ENCODE measurements around the gene LRRC38.
"Not testable (repeated sequence)": the region's sequence is repeated elsewhere in the genome, so short reads cannot be mapped to it uniquely, and the experiment has no call there.

LRRC38 gene

GRCh38 chr1:13450204-13450603 lies 63.6 kb downstream of the LRRC38 start:
- no peaks in the 10 kb centered on the region for H3K4me1 ChIP-seq (ENCODE audit: control insufficient read depth, insufficient read depth, low read depth, low read length)
- 58% methylated on average over 7 of the region's 7 CpGs for WGBS
- H4K91ac ChIP-seq (ENCODE audit: low read length): no peak overlapping the region
- no peak overlapping the region for H3K18ac ChIP-seq (ENCODE audit: low read depth in 1 of 2, low read length in 2 of 2)
- H3K27me3 ChIP-seq (ENCODE audit: control insufficient read depth in 1 of 2, insufficient read depth in 1 of 2, low read length in 2 of 2): no peaks in the 10 kb centered on the region
- H3K27ac ChIP-seq (ENCODE audit: low read length, poor library complexity, severe bottlenecking): no peak overlapping the region
- H4K8ac ChIP-seq (ENCODE audit: low read length): no peak overlapping the region
- H3K9ac ChIP-seq (ENCODE audit: low read length): no peak overlapping the region
- H3K36me3 ChIP-seq (ENCODE audit: control insufficient read depth in 1 of 2, insufficient read depth in 2 of 2, low read depth in 1 of 2, low read length in 2 of 2): no peaks in the 10 kb centered on the region
- no peak overlapping the region for H2BK15ac ChIP-seq (ENCODE audit: low read depth, poor library complexity, severe bottlenecking)
- no peak for DNase-seq
- H2BK5ac ChIP-seq (ENCODE audit: low read depth, low read length, poor library complexity, severe bottlenecking): no peak overlapping the region
- no peaks in the 10 kb centered on the region for H3K9me3 ChIP-seq (ENCODE audit: control insufficient read depth, low read length)
- no peak overlapping the region for H2AK5ac ChIP-seq (ENCODE audit: low read length, severe bottlenecking)
- H3K4me3 ChIP-seq (ENCODE audit: insufficient read depth in 1 of 2, low read depth in 1 of 2, low read length in 2 of 2): no peak overlapping the region
- H3K23ac ChIP-seq (ENCODE audit: low read length in 2 of 2): no peak overlapping the region
- no peak overlapping the region for H3K4me2 ChIP-seq (ENCODE audit: low read length, poor library complexity, severe bottlenecking)
- H3K79me1 ChIP-seq (replicated peaks; ENCODE audit: low read length, poor library complexity, severe bottlenecking): no peaks in the 10 kb centered on the region
- H2AFZ ChIP-seq (ENCODE audit: low read depth, low read length): no peak overlapping the region
- H2BK120ac ChIP-seq (ENCODE audit: low read depth, low read length): no peak overlapping the region
- no peak overlapping the region for H3K14ac ChIP-seq (ENCODE audit: low read length in 2 of 2)
- H2BK12ac ChIP-seq (ENCODE audit: low read length in 2 of 2): no peak overlapping the region
- H3K4ac ChIP-seq (ENCODE audit: low read depth in 1 of 2, low read length in 2 of 2): no peak overlapping the region

GRCh38 chr1:13443335-13443979 lies 70.3 kb downstream of the LRRC38 start:
- H3K9me3 ChIP-seq (ENCODE audit: control insufficient read depth, low read length): no peaks in the 10 kb centered on the region
- H2BK15ac ChIP-seq (ENCODE audit: low read depth, poor library complexity, severe bottlenecking): no peak overlapping the region
- no peaks in the 10 kb centered on the region for H3K4me1 ChIP-seq (ENCODE audit: control insufficient read depth, insufficient read depth, low read depth, low read length)
- no peak overlapping the region for H2BK12ac ChIP-seq (ENCODE audit: low read length in 2 of 2)
- H3K79me1 ChIP-seq (replicated peaks; ENCODE audit: low read length, poor library complexity, severe bottlenecking): no peaks in the 10 kb centered on the region
- H3K4ac ChIP-seq (ENCODE audit: low read depth in 1 of 2, low read length in 2 of 2): no peak overlapping the region
- no peak overlapping the region for H2AK5ac ChIP-seq (ENCODE audit: low read length, severe bottlenecking)
- no peak for DNase-seq
- no peak overlapping the region for H4K91ac ChIP-seq (ENCODE audit: low read length)
- no peak overlapping the region for H4K8ac ChIP-seq (ENCODE audit: low read length)
- H3K23ac ChIP-seq (ENCODE audit: low read length in 2 of 2): no peak overlapping the region
- WGBS: 72% methylated on average over 10 of the region's 10 CpGs
- no peak overlapping the region for H2BK5ac ChIP-seq (ENCODE audit: low read depth, low read length, poor library complexity, severe bottlenecking)
- H3K4me3 ChIP-seq (ENCODE audit: insufficient read depth in 1 of 2, low read depth in 1 of 2, low read length in 2 of 2): no peak overlapping the region
- H2BK120ac ChIP-seq (ENCODE audit: low read depth, low read length): no peak overlapping the region
- no peak overlapping the region for H3K14ac ChIP-seq (ENCODE audit: low read length in 2 of 2)
- H3K36me3 ChIP-seq (ENCODE audit: control insufficient read depth in 1 of 2, insufficient read depth in 2 of 2, low read depth in 1 of 2, low read length in 2 of 2): no peaks in the 10 kb centered on the region
- H2AFZ ChIP-seq (ENCODE audit: low read depth, low read length): no peak overlapping the region
- H3K9ac ChIP-seq (ENCODE audit: low read length): no peak overlapping the region
- H3K18ac ChIP-seq (ENCODE audit: low read depth in 1 of 2, low read length in 2 of 2): no peak overlapping the region
- no peak overlapping the region for H3K27ac ChIP-seq (ENCODE audit: low read length, poor library complexity, severe bottlenecking)
- no peak overlapping the region for H3K4me2 ChIP-seq (ENCODE audit: low read length, poor library complexity, severe bottlenecking)
- no peaks in the 10 kb centered on the region for H3K27me3 ChIP-seq (ENCODE audit: control insufficient read depth in 1 of 2, insufficient read depth in 1 of 2, low read length in 2 of 2)

- H2BK120ac ChIP-seq (ENCODE audit: low read depth, low read length); H3K27ac ChIP-seq (ENCODE audit: low read length, poor library complexity, severe bottlenecking); H3K27me3 ChIP-seq (ENCODE audit: control insufficient read depth in 1 of 2, insufficient read depth in 1 of 2, low read length in 2 of 2); H3K4me1 ChIP-seq (ENCODE audit: control insufficient read depth, insufficient read depth, low read depth, low read length); H3K79me1 ChIP-seq (replicated peaks; ENCODE audit: low read length, poor library complexity, severe bottlenecking); H3K18ac ChIP-seq (ENCODE audit: low read depth in 1 of 2, low read length in 2 of 2); DNase-seq; H3K9me3 ChIP-seq (ENCODE audit: control insufficient read depth, low read length); H3K4ac ChIP-seq (ENCODE audit: low read depth in 1 of 2, low read length in 2 of 2); H3K23ac ChIP-seq (ENCODE audit: low read length in 2 of 2); H2BK12ac ChIP-seq (ENCODE audit: low read length in 2 of 2); H2BK15ac ChIP-seq (ENCODE audit: low read depth, poor library complexity, severe bottlenecking); H3K4me3 ChIP-seq (ENCODE audit: insufficient read depth in 1 of 2, low read depth in 1 of 2, low read length in 2 of 2); H2AFZ ChIP-seq (ENCODE audit: low read depth, low read length); H4K8ac ChIP-seq (ENCODE audit: low read length); H4K91ac ChIP-seq (ENCODE audit: low read length); H2BK5ac ChIP-seq (ENCODE audit: low read depth, low read length, poor library complexity, severe bottlenecking); H3K14ac ChIP-seq (ENCODE audit: low read length in 2 of 2); H3K9ac ChIP-seq (ENCODE audit: low read length); H3K4me2 ChIP-seq (ENCODE audit: low read length, poor library complexity, severe bottlenecking); H2AK5ac ChIP-seq (ENCODE audit: low read length, severe bottlenecking); H3K36me3 ChIP-seq (ENCODE audit: control insufficient read depth in 1 of 2, insufficient read depth in 2 of 2, low read depth in 1 of 2, low read length in 2 of 2): not testable (repeated sequence)
- WGBS: 86% methylated on average over 27 of the region's 49 CpGs
Measured at GRCh38 chr1:13439104-13439783, 74.6 kb downstream of the LRRC38 start.

GRCh38 chr1:13435458-13435857 lies 78.3 kb downstream of the LRRC38 start:
- DNase-seq: no peak
- H2AK5ac ChIP-seq (ENCODE audit: low read length, severe bottlenecking): no peak overlapping the region
- H2BK120ac ChIP-seq (ENCODE audit: low read depth, low read length): no peak overlapping the region
- no peak overlapping the region for H3K18ac ChIP-seq (ENCODE audit: low read depth in 1 of 2, low read length in 2 of 2)
- no peak overlapping the region for H3K4me3 ChIP-seq (ENCODE audit: insufficient read depth in 1 of 2, low read depth in 1 of 2, low read length in 2 of 2)
- H3K4me2 ChIP-seq (ENCODE audit: low read length, poor library complexity, severe bottlenecking): no peak overlapping the region
- H3K23ac ChIP-seq (ENCODE audit: low read length in 2 of 2): no peak overlapping the region
- H3K27ac ChIP-seq (ENCODE audit: low read length, poor library complexity, severe bottlenecking): no peak overlapping the region
- WGBS: 75% methylated on average over 3 of the region's 3 CpGs
- no peak overlapping the region for H3K4ac ChIP-seq (ENCODE audit: low read depth in 1 of 2, low read length in 2 of 2)
- no peak overlapping the region for H2BK15ac ChIP-seq (ENCODE audit: low read depth, poor library complexity, severe bottlenecking)
- no peaks in the 10 kb centered on the region for H3K79me1 ChIP-seq (replicated peaks; ENCODE audit: low read length, poor library complexity, severe bottlenecking)
- H2BK5ac ChIP-seq (ENCODE audit: low read depth, low read length, poor library complexity, severe bottlenecking): no peak overlapping the region
- no peaks in the 10 kb centered on the region for H3K4me1 ChIP-seq (ENCODE audit: control insufficient read depth, insufficient read depth, low read depth, low read length)
- no peak overlapping the region for H4K8ac ChIP-seq (ENCODE audit: low read length)
- H2BK12ac ChIP-seq (ENCODE audit: low read length in 2 of 2): no peak overlapping the region
- no peaks in the 10 kb centered on the region for H3K36me3 ChIP-seq (ENCODE audit: control insufficient read depth in 1 of 2, insufficient read depth in 2 of 2, low read depth in 1 of 2, low read length in 2 of 2)
- H2AFZ ChIP-seq (ENCODE audit: low read depth, low read length): no peak overlapping the region
- H3K27me3 ChIP-seq (ENCODE audit: control insufficient read depth in 1 of 2, insufficient read depth in 1 of 2, low read length in 2 of 2): no peaks in the 10 kb centered on the region
- H3K14ac ChIP-seq (ENCODE audit: low read length in 2 of 2): no peak overlapping the region
- no peaks in the 10 kb centered on the region for H3K9me3 ChIP-seq (ENCODE audit: control insufficient read depth, low read length)
- no peak overlapping the region for H4K91ac ChIP-seq (ENCODE audit: low read length)
- H3K9ac ChIP-seq (ENCODE audit: low read length): no peak overlapping the region

All from mesenchymal stem cell (in vitro differentiated cells and primary cell).